K562 (cell line): ENCODE data around the gene TP73. TPM values are rescaled to one million over a fixed set of nuclear protein-coding genes. Genes with fewer than 3 reads are reported as not detected.

ENCODE experiments used
- CC2D1A ChIP-seq: fragments of 450-650 bp; IDR thresholded peaks from 2 replicates; pipeline ENCODE4 v1.6.1; 2017; ENCODE audit warnings: mild to moderate bottlenecking
- E2F1 ChIP-seq: sonication (generic); formaldehyde crosslinking; IDR thresholded peaks from 2 replicates; pipeline ENCODE4 v1.8.1; 2023; ENCODE audit warnings: mild to moderate bottlenecking, missing genetic modification reagents, moderate library complexity
- GTF3C2 ChIP-seq: IDR thresholded peaks from 3 replicates; pipeline ENCODE4 v1.6.1; 2011; ENCODE audit warnings: borderline replicate concordance, mild to moderate bottlenecking, moderate library complexity; ENCODE audit not compliant: insufficient read length; ENCODE audit errors: extremely low read depth
- SRSF1 ChIP-seq: fragments of 200-400 bp; formaldehyde crosslinking; IDR thresholded peaks from 2 replicates; pipeline ENCODE4 v1.6.1; 2017; ENCODE audit warnings: mild to moderate bottlenecking, low read depth, low read length, moderate library complexity
- ZBTB5 ChIP-seq: fragments of 450-650 bp; IDR thresholded peaks from 2 replicates; pipeline ENCODE4 v1.6.1; 2017; ENCODE audit warnings: antibody characterized with exemption
- ZNF551 ChIP-seq: fragments of 250-450 bp; sonication (Bioruptor Pico); IDR thresholded peaks from 2 replicates; pipeline ENCODE4 v1.5.0; 2021; ENCODE audit warnings: mild to moderate bottlenecking, moderate library complexity
- ZNF740 ChIP-seq, 3 experiments: fragments of 200-800 bp in 1 of 3; sonication (Bioruptor generic) in 1 of 3; sonication (generic) in 1 of 3; formaldehyde crosslinking in 1 of 3; IDR thresholded peaks; 2 replicates each; pipeline versions ENCODE4 v1.6.1 to v1.8.0; 2016 to 2022; ENCODE audit warnings: mild to moderate bottlenecking in 2 of 3, missing compliant biosample characterization in 2 of 3, missing genetic modification characterization in 2 of 3, missing genetic modification reagents in 1 of 3
- polyA plus RNA-seq, 8 experiments: library from polyadenylated mRNA; depleted of rRNA in 4 of 8; stranded (reverse) in 5 of 8; unstranded in 3 of 8; fragments of >200 nt; fragmentation: Nextera tagmentation in 2 of 8; fragmentation: Illumina TruSeq in 1 of 8; extraction: Ambion mirVana in 2 of 8; extraction: Trizol in 1 of 8; gene quantifications; 2 replicates each; pipeline versions ENCODE4 v1.2.1 to v1.2.3, GENCODE V29; 2011 to 2014; ENCODE audit warnings: inconsistent platforms in 1 of 8, missing spikeins in 1 of 8
- total RNA-seq, 7 experiments: library from RNA; depleted of rRNA in 6 of 7; stranded (reverse); fragments of >200 nt in 6 of 7; fragmentation: Illumina TruSeq in 2 of 7; extraction: Trizol in 2 of 7; gene quantifications; 2 replicates each; pipeline versions ENCODE4 v1.2.1 to v1.2.3, GENCODE V29; 2011 to 2021; ENCODE audit warnings: low replicate concordance in 1 of 7

Gene TP73
- total and polyA plus RNA-seq, 9 of the 15 experiments (the other 6 are each of a cell fraction or from before 2014, with no cell fraction given): 0.07 to 1.6 (median 0.40) TPM; not detected in 2

- TF ChIP-seq GTF3C2: no peak
- no peak for TF ChIP-seq ZNF551 (CRISPR knock-in tag)
- TF ChIP-seq ZBTB5: 0 out of 2 replicates have a peak, but pooled peaks have one; percentile 54
- TF ChIP-seq CC2D1A: peak; percentile 77
- TF ChIP-seq SRSF1: no peak
- no peak for TF ChIP-seq E2F1 (CRISPR knock-in tag)
- 0 out of 2 replicates have a peak, but pooled peaks have one; percentile 25 for TF ChIP-seq ZNF740 (CRISPR knock-in tag; IDR thresholded peaks at IDR 0.05)
- no peak for TF ChIP-seq ZNF740 (tag; IDR thresholded peaks at IDR 0.05)
These were observed 37.3 kb upstream of the TP73 start (continued) for GRCh38 chr1:3614755-3615742.
